ENCODE results near the gene MCM9.
"Not testable (repeated sequence)": the region's sequence is repeated elsewhere in the genome, so short reads cannot be mapped to it uniquely, and the experiment has no call there.

MCM9 gene

GRCh38 chr6:118862443-118862842 is 72.5 kb downstream of the MCM9 start:
- DNase-seq (ENCODE audit: low read depth): no peak

DNA sequence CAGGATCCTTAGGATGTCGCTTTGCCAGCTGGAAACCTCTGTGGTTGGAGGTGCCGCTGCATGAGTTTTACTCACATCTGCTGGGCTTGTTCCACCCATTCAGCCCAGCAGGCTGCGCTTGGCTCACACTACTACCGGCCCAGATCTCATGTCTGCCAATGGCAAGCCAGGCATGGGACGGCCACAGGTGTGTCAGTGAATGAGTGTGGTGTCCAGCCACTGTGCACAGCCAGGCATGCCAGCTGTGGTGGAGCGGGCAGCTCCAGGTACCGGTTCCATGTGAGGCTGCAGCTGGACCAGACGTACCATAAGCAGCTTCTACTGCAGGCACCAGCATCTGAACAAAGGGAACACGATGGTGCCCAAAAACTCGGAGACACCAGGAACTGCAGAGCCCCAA is 74.1 kb downstream of the MCM9 start:
- no peak for DNase-seq (ENCODE audit: low read depth)

DNA sequence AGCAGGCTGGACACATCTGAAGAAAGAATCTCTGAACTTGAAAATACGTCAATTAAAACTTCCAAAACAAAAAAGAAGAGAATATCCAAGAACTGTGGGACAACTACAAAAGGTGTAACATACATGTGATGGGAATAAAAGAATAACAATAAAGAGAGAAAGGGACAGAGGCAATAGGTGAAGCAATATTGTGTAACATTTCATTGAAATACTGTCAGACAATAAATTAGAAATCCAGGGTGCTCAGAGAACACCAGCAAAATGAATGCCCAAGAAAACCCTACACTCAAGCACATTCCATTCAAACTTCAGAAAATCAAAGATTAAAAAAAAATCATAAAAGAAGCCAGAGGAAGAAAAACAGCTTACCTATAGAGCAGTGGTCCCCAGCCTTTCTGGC is 74.6 kb downstream of the MCM9 start:
- DNase-seq (ENCODE audit: low read depth): no peak

DNA sequence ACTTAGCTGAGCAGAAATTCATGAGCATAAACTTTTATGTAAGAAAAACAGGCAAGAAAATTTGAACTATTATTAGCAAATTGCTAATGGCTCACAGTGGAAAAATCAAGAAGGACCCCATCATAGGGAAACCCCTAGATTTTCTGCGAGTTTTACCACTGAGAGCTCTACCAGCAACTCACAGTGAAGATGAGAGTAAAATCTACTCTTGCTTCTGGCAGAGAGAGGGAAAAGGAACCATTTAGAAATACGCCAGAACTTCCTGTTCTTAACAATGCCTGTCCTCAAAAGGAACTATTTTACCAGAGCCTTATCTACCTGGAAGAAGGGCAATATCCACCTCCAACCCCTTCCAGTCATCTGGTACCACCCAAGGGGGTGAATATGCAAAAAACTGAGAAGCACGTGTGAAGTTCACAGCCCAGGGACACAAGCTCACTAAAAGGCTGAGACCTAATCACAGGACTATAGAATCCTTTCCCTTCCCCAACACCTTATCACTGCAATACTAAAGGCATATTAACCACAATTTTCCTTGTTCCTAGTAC is 75.4 kb downstream of the MCM9 start:
- DNase-seq (ENCODE audit: low read depth): no peak

GRCh38 chr6:118856301-118856700 is 78.7 kb downstream of the MCM9 start:
- peak; percentile 10 for DNase-seq (ENCODE audit: low read depth)

DNA sequence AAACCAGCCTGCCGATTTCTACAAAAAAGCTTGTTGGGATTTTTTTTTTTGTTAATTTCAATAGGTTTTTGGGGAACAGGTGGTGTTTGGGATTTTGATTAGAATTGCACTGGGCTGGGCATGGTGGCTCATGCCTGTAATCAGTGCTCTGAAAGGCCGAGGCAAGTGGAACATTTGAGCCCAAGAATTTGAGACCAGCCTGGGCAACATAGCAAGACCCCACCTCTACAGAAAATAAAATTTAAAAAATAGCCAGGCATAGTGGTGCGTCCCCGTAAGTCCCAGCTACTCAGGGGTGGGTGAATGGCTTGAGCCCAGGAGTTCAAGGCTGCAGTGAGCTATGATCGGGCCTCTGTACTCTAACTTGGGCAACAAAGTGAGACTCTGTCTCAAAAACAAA is 81.6 kb downstream of the MCM9 start:
- DNase-seq (ENCODE audit: low read depth): no peak

GRCh38 chr6:118844915-118845314 is 90.0 kb downstream of the MCM9 start:
- no peak for DNase-seq (ENCODE audit: low read depth)

DNA sequence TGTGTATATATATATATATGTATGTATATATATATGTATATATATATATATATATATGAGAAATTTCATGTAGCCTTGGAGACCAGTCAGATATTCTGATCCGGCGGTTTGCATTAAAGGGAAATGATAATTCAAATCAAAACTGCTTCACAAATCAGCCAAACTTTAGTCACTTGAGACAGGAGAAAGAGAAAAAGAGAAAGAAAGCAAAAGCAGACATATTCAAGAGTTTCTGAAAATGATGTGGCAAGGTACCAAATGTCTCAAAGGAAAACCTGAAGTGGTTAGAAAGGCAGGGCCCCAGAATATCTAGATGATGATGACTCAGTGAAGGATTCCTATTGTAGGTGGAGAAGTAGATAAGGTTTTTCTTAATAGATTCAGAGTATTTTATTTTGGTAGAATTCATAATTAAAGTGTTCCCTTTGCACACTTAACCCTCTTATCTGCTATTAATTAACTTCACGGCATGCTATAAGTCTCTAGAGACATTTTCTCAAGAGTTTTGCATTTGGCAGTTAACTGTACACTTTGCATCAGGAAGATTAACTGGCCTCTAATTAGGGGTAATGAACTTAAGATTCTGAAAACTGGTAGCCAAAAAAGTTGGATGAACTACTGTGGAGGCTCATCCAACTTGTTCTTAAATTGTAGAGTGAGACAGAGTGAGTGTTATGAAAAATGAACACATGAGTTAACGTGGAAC is 91.1 kb downstream of the MCM9 start:
- DNase-seq (ENCODE audit: low read depth): peak; percentile 60

GRCh38 chr6:118830691-118831090 is 104.3 kb downstream of the MCM9 start:
- DNase-seq (ENCODE audit: low read depth): no peak

DNA sequence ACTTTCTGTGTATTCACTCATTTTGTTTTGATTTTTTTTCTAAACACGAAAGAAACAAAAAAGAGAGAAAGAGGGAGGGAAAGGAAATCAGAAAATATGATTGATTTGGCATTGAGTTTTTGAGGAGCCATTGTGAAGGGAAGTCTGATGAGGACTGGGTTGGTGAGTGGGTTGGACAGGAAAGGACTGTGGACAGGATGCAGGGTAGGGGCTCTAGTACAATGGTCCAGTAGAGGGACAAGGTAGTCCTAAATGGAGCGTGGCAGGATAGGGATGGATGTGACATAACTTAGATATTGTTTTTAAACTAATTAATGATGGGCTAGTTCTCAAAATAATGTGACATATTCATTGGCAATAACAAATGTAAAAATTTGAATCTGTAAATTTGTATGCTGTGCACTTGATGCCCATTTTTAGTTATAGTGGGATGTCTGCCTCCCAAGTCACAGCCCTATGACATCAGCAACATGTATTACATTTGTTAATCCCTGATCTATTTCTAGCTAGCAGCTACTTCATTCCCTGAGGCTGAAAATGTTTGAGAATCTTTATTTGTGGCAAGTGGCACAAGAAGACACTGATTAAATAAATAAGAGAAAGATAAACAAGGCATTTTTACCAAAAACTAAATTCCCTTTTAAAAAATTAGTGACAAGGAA is 105.0 kb downstream of the MCM9 start:
- no peak for DNase-seq (ENCODE audit: low read depth)

DNA sequence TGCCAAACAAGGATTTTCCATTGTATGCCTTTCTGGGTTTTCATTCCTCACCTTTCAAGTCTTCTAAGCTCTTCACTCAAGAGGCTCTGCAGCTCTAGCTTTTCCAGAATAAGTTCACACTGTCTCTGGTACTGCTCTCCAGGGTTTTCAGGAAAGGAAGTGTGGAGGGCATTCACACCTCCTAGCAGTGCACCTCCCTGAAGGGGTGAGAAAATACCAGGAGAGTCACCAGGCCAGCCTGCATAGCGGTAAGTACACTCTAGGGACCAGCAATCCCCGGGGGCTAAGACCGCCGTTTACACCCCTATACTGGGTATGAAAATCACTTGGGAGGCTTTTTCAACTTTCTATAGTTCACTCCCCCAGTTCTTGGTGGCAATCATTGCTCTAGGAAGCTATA is 108.9 kb downstream of the MCM9 start:
- DNase-seq (ENCODE audit: low read depth): no peak

DNA sequence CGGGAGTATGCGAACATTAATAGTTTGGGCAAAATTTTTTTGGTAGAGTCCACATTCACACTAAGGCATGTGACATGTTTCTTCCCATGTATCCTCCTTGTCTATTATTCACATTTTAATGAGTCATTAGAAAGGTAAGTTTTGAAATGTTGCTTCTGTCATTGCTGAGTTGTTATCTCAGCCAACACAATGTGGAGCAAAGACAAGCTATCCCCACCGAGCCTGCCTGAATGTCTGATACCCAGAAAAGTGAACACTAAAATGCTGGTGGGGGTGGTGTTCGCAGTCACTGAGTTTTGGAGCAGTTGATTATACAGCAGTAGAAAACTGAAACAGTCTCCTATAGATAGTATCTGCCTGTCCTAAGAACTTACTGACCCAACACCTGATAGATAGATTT is 109.3 kb downstream of the MCM9 start:
- DNase-seq (ENCODE audit: low read depth): no peak

DNA sequence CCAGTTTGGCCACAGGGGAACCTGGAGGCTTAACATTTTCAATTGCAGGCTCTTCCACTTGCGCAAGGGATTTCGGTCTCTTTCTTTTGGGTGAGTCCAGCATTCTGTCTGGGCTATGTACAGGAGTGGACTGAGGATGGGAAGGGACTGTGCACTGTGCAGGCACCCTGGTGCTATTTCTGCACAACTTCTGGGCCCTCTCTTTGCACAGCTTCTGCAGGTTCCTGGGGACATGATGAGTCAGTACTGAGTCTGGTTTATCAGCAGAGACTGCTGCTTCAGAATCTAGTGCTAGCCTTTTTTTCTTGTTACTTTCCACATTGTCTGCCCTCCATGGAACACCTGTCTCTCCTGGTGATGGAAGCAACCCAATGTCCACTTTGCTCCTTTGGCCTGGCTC is 119.5 kb downstream of the MCM9 start:
- peak; percentile 10 for DNase-seq (ENCODE audit: low read depth)

DNA sequence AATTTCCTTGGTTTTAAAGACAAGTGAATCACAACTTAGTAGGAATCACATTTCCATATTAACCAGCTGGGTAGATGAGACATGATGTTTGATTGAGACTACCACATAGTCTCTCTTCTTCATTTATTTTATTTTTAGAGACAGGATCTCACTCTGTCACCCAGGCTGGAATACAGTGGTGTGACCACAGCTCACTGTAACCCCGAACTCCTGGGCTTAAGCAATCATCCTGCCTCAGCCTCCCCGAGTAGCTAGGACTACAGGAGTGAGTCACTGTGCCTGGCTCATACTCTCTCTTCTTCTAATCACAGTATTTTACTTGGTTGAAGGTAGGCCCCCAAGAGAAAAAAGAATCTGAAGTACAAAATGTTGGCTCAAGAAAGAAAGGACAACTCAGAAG is 121.2 kb downstream of the MCM9 start:
- DNase-seq (ENCODE audit: low read depth): peak; percentile 86

GRCh38 chr6:118812970-118813369 is 122.0 kb downstream of the MCM9 start:
- peak; percentile 52 for DNase-seq (ENCODE audit: low read depth)

DNA sequence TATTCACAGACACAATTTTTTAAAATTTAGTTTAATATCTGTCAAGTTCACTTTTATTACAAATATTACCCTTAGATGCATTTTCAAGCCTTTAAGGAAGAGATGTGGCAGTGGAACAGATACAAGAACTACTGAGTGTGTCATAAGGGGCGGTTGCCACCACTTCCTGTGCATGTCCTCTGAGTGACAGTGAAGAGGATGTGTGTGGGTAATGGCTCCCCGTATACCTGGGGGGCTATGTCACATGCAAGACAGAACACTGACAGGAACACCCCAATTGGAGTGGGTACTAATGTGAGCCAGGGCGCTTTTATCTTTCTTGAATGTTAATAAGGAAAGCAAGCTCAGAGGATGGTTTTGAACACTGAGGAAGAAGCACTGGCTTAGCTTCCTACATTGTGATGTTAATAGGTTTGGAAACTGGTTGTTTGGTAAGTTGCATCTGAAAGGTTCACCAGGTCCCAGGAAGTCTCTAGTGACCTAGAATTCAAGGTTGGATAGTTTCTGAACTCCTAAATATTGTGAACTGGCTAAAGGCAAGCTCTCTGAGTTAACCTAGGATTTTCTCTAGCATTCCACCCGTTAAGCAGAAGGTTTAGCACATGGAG is 124.4 kb downstream of the MCM9 start:
- no peak for DNase-seq (ENCODE audit: low read depth)

DNA sequence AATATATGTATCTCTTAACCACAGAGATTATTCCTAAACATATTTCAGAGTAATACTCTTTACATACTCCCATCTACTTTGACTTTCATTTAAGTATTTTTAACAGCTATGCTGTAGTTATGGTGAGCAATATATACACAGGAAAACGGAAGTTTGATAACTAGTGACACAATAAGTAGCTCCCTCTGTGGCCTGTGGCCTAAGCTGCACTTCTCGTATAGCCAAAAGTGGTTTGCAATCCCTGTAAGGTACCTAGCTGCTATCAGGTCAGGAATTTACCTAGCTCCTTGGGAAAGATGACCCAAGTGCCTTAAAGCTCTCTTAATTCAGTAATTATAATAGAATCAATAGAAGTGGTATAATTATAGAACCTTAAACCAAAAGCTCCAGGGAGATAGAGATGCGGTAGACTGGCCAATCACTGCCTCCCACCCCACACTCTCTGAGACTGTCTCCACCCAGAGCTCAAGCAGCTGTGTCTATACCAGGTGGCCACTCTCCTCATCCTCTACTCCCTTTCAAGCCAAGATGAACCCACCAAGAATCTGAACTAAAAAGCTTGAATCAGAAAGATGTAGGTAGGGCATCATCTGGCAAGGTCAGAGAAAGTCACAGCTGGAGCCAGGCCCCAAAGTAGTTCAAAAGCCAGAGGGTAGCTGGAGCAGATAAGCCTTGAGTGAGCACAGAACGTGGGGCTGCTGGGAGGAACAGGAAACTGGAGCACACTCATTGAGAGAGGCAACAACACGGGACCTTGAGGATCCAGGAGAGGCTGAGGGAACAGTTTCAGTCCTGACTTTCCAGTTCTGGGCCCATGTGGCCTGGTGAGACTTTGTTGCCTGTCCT is 125.9 kb downstream of the MCM9 start:
- no peak for DNase-seq (ENCODE audit: low read depth)

DNA sequence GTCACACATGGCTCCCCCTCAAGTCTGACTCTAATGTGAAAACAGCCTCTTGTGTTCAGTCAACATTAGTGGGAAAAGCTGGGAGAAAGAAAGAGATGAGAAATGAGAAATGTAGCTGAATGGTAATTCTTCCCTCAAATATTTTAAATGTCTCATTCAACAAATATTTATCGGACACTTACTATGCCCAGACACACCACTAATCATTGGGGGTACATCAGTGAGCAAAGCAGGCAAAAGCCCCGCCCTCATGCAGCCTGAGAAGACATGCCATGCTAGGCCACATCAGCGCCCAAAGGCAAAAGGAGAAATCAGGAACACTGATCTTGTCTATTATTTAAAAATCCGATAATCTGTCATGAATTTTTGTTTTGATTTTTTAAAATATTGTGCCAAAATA is 130.9 kb downstream of the MCM9 start:
- no peak for DNase-seq (ENCODE audit: low read depth)

DNA sequence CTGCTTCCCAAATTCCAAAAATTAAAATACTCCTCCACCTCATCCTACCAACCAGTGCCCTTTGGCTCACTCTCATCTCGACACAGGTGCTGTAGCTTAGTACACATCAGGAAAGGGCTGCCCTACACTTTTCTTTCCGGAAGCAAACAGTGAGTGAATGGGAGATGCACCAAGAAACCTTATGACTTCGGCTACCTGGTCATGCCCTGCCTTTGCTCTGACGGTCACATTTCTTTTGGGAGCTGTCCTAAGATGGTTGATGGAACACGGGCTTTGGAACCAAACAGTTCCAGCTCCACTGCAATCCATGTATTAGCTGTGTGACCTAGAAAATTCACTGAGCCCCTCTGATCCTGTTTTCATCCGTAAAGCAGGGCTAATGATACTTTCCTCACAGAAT is 133.7 kb downstream of the MCM9 start:
- no peak for DNase-seq (ENCODE audit: low read depth)

DNA sequence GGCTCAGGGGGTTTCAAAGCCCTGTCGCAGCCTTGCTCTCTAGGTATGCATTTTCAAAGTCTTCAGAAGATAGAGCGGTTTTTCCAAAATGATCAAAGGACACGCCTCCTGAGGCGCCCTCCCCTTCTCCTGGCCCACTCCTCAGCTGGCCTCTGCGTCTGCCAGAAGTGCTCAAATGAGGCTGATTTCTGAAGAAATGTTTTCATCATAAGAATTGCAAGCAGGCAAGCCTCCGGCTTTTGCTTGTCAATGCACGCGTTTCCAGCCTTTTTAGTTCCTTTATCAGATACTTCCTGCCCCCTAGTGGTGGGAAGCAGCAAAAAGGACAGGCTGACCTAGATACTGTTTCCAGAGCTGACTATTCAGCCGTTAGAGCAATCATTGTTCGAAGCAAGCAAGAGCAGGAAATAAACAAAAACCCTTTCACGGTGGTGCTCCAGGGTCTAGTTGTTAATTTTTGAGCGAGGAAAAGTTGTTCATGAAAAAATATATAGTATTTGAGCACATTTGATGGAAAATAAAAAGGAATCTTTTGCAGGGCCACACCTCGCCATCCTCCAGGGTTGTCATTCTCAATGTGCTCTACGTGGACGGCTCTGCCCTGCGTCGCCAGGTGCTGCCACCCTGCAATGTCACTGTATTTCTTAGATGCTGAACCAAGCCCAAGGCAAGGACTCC is 134.4 kb downstream of the MCM9 start:
- DNase-seq (ENCODE audit: low read depth): peak; percentile 87

DNA sequence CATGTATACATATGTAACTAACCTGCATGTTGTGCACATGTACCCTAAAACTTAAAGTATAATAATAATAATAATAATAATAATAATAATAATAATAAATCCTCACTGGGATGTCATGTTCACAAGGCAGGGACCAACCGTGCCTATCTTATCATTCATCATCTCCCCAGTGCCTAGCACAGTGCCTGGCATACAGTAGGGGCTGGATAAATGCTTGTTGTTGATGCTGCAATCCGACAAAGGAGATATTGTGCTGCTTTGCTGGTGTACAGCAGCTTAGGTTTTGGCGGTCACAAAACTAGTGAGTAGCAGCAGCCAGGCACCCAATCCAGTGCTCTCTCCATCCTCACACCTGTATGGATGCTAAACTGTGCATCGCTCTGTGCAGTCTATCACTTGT is 135.1 kb downstream of the MCM9 start:
- no peak for DNase-seq (ENCODE audit: low read depth)

GRCh38 chr6:118796548-118796947 is 138.4 kb downstream of the MCM9 start:
- not testable (repeated sequence) for DNase-seq (ENCODE audit: low read depth)
